B cell (primary cell): Measurements from ENCODE around the gene BMP6. TPM values are rescaled to one million over a fixed set of nuclear protein-coding genes. Genes with fewer than 3 reads are reported as not detected.

Source experiments
- ATAC-seq: fragments of 200-7000 bp; cut with Tn5 transposase; one replicate; pipeline ENCODE4 v1.10.0; 2021; ENCODE audit warnings: low read depth, mild to moderate bottlenecking, moderate number of reproducible peaks, moderate library complexity
- CTCF ChIA-PET: fragments of 350-600 bp; sonication (Branson Sonifier 250); formaldehyde crosslinking; loops from one replicate; lab custom pipeline; 2021; ENCODE audit warnings: antibody characterized with exemption, inconsistent platforms; lab: Charles Lee
- POLR2A ChIA-PET: fragments of 350-600 bp; sonication (Branson Sonifier 250); formaldehyde crosslinking; loops from one replicate; lab custom pipeline; 2021; ENCODE audit warnings: antibody characterized with exemption; lab: Charles Lee
- DNase-seq: peaks from one replicate; pipeline ENCODE4 v3.0.0; 2013
- H2AFZ ChIP-seq: 2 replicates; pipeline ENCODE4 v1.6.1; 2012; ENCODE audit warnings: mild to moderate bottlenecking, low read depth, low read length; ENCODE audit not compliant: insufficient read depth, poor library complexity, severe bottlenecking
- H3K27ac ChIP-seq, 2 donors: 1 replicate in 1 of 2; 2 replicates in 1 of 2; pipeline ENCODE4 v1.5.1; 2012 to 2013; ENCODE audit warnings: low read length in 2 of 2, mild to moderate bottlenecking in 2 of 2, moderate library complexity in 1 of 2
- H3K27me3 ChIP-seq, 4 experiments: fragments of 200-600 bp in 1 of 4; sonication (generic) in 1 of 4; replicated peaks in 1 of 4; 1 replicate in 2 of 4; 2 replicates in 2 of 4; pipeline versions ENCODE4 v1.6.1 to v1.7.0; 2013 to 2016; ENCODE audit warnings: low read length in 3 of 4, mild to moderate bottlenecking in 2 of 4, mixed read lengths in 1 of 4, moderate library complexity in 1 of 4; ENCODE audit not compliant: insufficient read depth in 4 of 4, control insufficient read depth in 3 of 4; ENCODE audit errors: control extremely low read depth in 1 of 4
- H3K36me3 ChIP-seq, 2 experiments: replicated peaks in 1 of 2; 1 replicate in 1 of 2; 2 replicates in 1 of 2; pipeline versions ENCODE4 v1.6.1 to v1.7.1; 2013; ENCODE audit warnings: low read length in 1 of 2; ENCODE audit not compliant: insufficient read depth in 2 of 2, control insufficient read depth in 1 of 2; ENCODE audit errors: control extremely low read depth in 1 of 2, extremely low read depth in 1 of 2
- H3K4me1 ChIP-seq, 2 donors: fragments of 200-600 bp in 1 of 2; sonication (generic) in 1 of 2; 1 replicate in 1 of 2; 2 replicates in 1 of 2; pipeline versions ENCODE4 v1.5.1 to v1.6.1; 2013 to 2017; ENCODE audit warnings: low read length in 2 of 2; ENCODE audit not compliant: control insufficient read depth in 2 of 2, insufficient read depth in 2 of 2
- H3K4me2 ChIP-seq: replicated peaks from 2 replicates; pipeline ENCODE3; 2012; ENCODE audit warnings: mild to moderate bottlenecking, low read depth, low read length; ENCODE audit not compliant: poor library complexity, severe bottlenecking
- H3K4me3 ChIP-seq, 5 experiments: fragments of 200-600 bp in 1 of 5; sonication (generic) in 1 of 5; 1 replicate in 3 of 5; 2 replicates in 2 of 5; pipeline versions ENCODE4 v1.5.1 to v1.7.0; 2011 to 2016; ENCODE audit warnings: low read length in 4 of 5, mild to moderate bottlenecking in 4 of 5, low read depth in 2 of 5, control low read depth in 1 of 5, moderate library complexity in 1 of 5; ENCODE audit not compliant: insufficient read depth in 1 of 5; ENCODE audit errors: control extremely low read depth in 1 of 5, extremely low read depth in 1 of 5
- H3K79me2 ChIP-seq: fragments of 200-600 bp; sonication (generic); one replicate; pipeline ENCODE4 v1.6.0; 2016; ENCODE audit warnings: low read length; ENCODE audit not compliant: control insufficient read depth, insufficient read depth
- H3K9ac ChIP-seq: fragments of 200-600 bp; sonication (generic); 2 replicates; pipeline ENCODE4 v1.6.1; 2017; ENCODE audit warnings: mild to moderate bottlenecking, low read length, moderate library complexity
- H3K9me3 ChIP-seq, 3 donors: one replicate each; pipeline versions ENCODE4 v1.6.1 to v1.7.1; 2013; ENCODE audit warnings: low read length in 2 of 3; ENCODE audit not compliant: control insufficient read depth in 2 of 3, insufficient read depth in 1 of 3; ENCODE audit errors: control extremely low read depth in 1 of 3
- H4K20me1 ChIP-seq: 2 replicates; pipeline ENCODE4 v1.6.0; 2012; ENCODE audit warnings: mild to moderate bottlenecking, low read length; ENCODE audit not compliant: insufficient read depth, control insufficient read depth, poor library complexity, severe bottlenecking
- H3K27ac Mint-ChIP-seq: one replicate; pipeline ENCODE4 v1.8.0; 2021; ENCODE audit warnings: mixed read lengths
- H3K27me3 Mint-ChIP-seq: one replicate; pipeline ENCODE4 v1.8.0; 2021; ENCODE audit warnings: mixed read lengths
- H3K4me1 Mint-ChIP-seq: one replicate; pipeline ENCODE4 v1.8.0; 2021; ENCODE audit warnings: mixed read lengths
- H3K4me3 Mint-ChIP-seq: one replicate; pipeline ENCODE4 v1.8.0; 2021; ENCODE audit warnings: mixed read lengths
- H3K9me3 Mint-ChIP-seq: one replicate; pipeline ENCODE4 v1.8.0; 2022; ENCODE audit warnings: mixed read lengths; ENCODE audit not compliant: insufficient read depth
- EZH2 ChIP-seq: IDR thresholded peaks from 2 replicates; pipeline ENCODE4 v1.6.1; 2012; ENCODE audit warnings: borderline replicate concordance, low read depth, mild to moderate bottlenecking, moderate library complexity, low read length; ENCODE audit not compliant: insufficient read depth, poor library complexity, severe bottlenecking
- WGBS: methylation state at CpG from one replicate; pipeline ENCODE4 v1.1.5; 2013; ENCODE audit warnings: missing lambda C conversion rate; ENCODE audit not compliant: insufficient coverage; 5-methylcytosine and 5-hydroxymethylcytosine counted together
- intact Hi-C: fragments of 100-400 bp; cut with micrococcal nuclease; formaldehyde crosslinking; loops from one replicate; pipeline ENCODE4 v1.10.0; 2022
- polyA plus RNA-seq: library from polyadenylated mRNA; depleted of rRNA; stranded (reverse); fragments of >200 nt; gene quantifications from 2 replicates; pipeline ENCODE4 v1.2.3, GENCODE V29; 2012
- total RNA-seq, 2 donors: library from RNA; stranded (reverse); fragments of 120-200 nt in 1 of 2; gene quantifications; 1 replicate in 1 of 2; 2 replicates in 1 of 2; pipeline versions ENCODE4 v1.2.3 to v1.2.4, GENCODE V29; 2013 to 2022
- TF ChIP-seq, protein P1 (sequence below): fragments of 200-600 bp; IDR thresholded peaks from one replicate; pipeline ENCODE4 v1.8.0; 2022; ENCODE audit warnings: antibody characterized with exemption, mild to moderate bottlenecking

Gene BMP6
- total and polyA plus RNA-seq, 2 donors (not counting 1 experiment from before 2014, with no cell fraction given), result 0.43 to 2.9 TPM

GRCh38 chr6:7734707-7735383 is 8.9 kb downstream of the BMP6 start:
- ChIA-PET POLR2A (no interaction called here), CTCF (no interaction called here)
- Mint-ChIP-seq H3K9me3 (no peaks in the 10 kb centered on the region), H3K27me3 (peaks cover 79% of the 10 kb centered on the region), H3K4me3 (no peak overlapping the region), H3K27ac (no peak overlapping the region), H3K4me1 (no peaks in the 10 kb centered on the region)
- Histone ChIP-seq H3K9ac (no peak overlapping the region), H2AFZ (no peak overlapping the region), H3K4me2 (no peak overlapping the region), H3K79me2 (no peaks in the 10 kb centered on the region), H3K36me3 (no peaks in the 10 kb centered on the region), H3K27me3 (peaks cover 0 to 33% (median 26%) of the 10 kb centered on the region in 4 experiments), H3K4me1 (no peaks in the 10 kb centered on the region), H3K27ac (no peak overlapping the region), H3K9me3 (no peaks in the 10 kb centered on the region), H3K4me3 (no peak overlapping the region), H4K20me1 (no peaks in the 10 kb centered on the region)
- TF ChIP-seq EZH2, result no peak
- TF ChIP-seq, protein P1, sequence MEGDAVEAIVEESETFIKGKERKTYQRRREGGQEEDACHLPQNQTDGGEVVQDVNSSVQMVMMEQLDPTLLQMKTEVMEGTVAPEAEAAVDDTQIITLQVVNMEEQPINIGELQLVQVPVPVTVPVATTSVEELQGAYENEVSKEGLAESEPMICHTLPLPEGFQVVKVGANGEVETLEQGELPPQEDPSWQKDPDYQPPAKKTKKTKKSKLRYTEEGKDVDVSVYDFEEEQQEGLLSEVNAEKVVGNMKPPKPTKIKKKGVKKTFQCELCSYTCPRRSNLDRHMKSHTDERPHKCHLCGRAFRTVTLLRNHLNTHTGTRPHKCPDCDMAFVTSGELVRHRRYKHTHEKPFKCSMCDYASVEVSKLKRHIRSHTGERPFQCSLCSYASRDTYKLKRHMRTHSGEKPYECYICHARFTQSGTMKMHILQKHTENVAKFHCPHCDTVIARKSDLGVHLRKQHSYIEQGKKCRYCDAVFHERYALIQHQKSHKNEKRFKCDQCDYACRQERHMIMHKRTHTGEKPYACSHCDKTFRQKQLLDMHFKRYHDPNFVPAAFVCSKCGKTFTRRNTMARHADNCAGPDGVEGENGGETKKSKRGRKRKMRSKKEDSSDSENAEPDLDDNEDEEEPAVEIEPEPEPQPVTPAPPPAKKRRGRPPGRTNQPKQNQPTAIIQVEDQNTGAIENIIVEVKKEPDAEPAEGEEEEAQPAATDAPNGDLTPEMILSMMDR, result no peak
- ATAC-seq, result no peak
- no peak for DNase-seq
- intact Hi-C loops, result no loop called here
- WGBS, result 88% methylated on average over 13 of the region's 18 CpGs

- H3K27me3 Mint-ChIP-seq, result peaks cover 67% of the 10 kb centered on the region
- DNase-seq (no peak), ATAC-seq (no peak)
- H3K4me3 ChIP-seq, result no peak overlapping the region
- no peaks in the 10 kb centered on the region for H4K20me1 ChIP-seq
- POLR2A ChIA-PET, result no interaction called here
- H3K9me3 Mint-ChIP-seq, result no peaks in the 10 kb centered on the region
- no peak overlapping the region for H3K4me3 Mint-ChIP-seq
- CTCF ChIA-PET, result no interaction called here
- H3K27ac Mint-ChIP-seq, result no peak overlapping the region
- TF ChIP-seq, protein P1, result no peak
- TF ChIP-seq EZH2, result no peak
- H3K4me1 Mint-ChIP-seq, result no peaks in the 10 kb centered on the region
- H3K27ac ChIP-seq, result no peak overlapping the region
- no peaks in the 10 kb centered on the region for H3K9me3 ChIP-seq
- H3K27me3 ChIP-seq, result peaks cover 0 to 11% (median 9%) of the 10 kb centered on the region in 4 experiments
- no peaks in the 10 kb centered on the region for H3K79me2 ChIP-seq
- H3K4me2 ChIP-seq, result no peak overlapping the region
- no peaks in the 10 kb centered on the region for H3K36me3 ChIP-seq
- no peaks in the 10 kb centered on the region for H3K4me1 ChIP-seq
- 100% methylated on average over 1 of the region's 3 CpGs for WGBS
- intact Hi-C loops, result no loop called here
- no peak overlapping the region for H2AFZ ChIP-seq
- H3K9ac ChIP-seq, result no peak overlapping the region
Measured at GRCh38 chr6:7737106-7737505, 11.2 kb downstream of the BMP6 start.
